Brain microvascular endothelial cell (primary cell): ENCODE measurements around the gene SCAF4.

Source experiments
- DNase-seq: peaks from one replicate; pipeline ENCODE4 v3.0.0-alpha.2; 2020
- H3K27ac ChIP-seq: fragments of 250-450 bp; sonication (Bioruptor Pico); 2 replicates; pipeline ENCODE4 v1.5.1; 2020; ENCODE audit warnings: mild to moderate bottlenecking, moderate library complexity
- H3K27me3 ChIP-seq: fragments of 250-450 bp; sonication (Bioruptor Pico); replicated peaks from 2 replicates; pipeline ENCODE4 v1.5.1; 2020; ENCODE audit warnings: mild to moderate bottlenecking
- H3K36me3 ChIP-seq: fragments of 250-450 bp; sonication (Bioruptor Pico); replicated peaks from 2 replicates; pipeline ENCODE4 v1.5.1; 2020; ENCODE audit warnings: mild to moderate bottlenecking
- H3K4me3 ChIP-seq: 2 replicates; pipeline ENCODE4 v1.5.1; 2011; ENCODE audit warnings: low read depth, mild to moderate bottlenecking, control low read depth, low read length, moderate library complexity
- CTCF ChIP-seq: IDR thresholded peaks from 2 replicates; pipeline ENCODE4 v1.5.1; 2011; ENCODE audit warnings: low read depth, mild to moderate bottlenecking, moderate library complexity, low read length, control low read depth, inconsistent platforms; ENCODE audit errors: missing control alignments
- in situ Hi-C: cut with HindIII; loops from 2 replicates; pipeline ENCODE4 v1.10.0; 2017; ENCODE audit warnings: low sequenced_read_pairs, low pct_ligation_motif_present

SCAF4 gene

GRCh38 chr21:31650930-31651329 is 81.0 kb downstream of the SCAF4 start:
- Histone ChIP-seq H3K27me3 (no peaks in the 10 kb centered on the region), H3K4me3 (no peak overlapping the region), H3K27ac (no peak overlapping the region), H3K36me3 (no peaks in the 10 kb centered on the region)
- DNase-seq = no peak
- in situ Hi-C loops = no loop called here
- no peak for TF ChIP-seq CTCF

DNA sequence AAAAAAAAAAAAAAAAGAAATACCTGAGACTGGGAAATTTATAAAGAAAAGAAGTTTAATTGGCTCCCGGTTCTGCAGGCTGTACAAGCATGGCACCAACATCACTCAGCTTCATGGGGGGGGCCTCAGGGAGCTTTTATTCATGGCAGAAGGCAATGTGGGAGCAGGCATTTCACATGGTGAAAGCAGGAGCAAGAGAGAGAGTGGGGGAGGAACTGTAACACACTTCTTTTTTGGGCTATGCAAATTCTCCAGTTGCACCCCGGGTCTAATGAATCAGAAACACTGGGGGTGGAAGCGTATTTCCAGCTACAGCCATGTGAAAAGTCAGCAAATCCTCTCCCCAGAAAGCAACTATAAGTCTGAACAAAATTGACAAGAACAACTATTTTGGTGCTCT is 84.3 kb downstream of the SCAF4 start:
- Histone ChIP-seq H3K27ac (no peak overlapping the region), H3K36me3 (no peaks in the 10 kb centered on the region), H3K4me3 (no peak overlapping the region), H3K27me3 (no peaks in the 10 kb centered on the region)
- no peak for TF ChIP-seq CTCF
- DNase-seq = no peak
- in situ Hi-C loops = no loop called here

DNA sequence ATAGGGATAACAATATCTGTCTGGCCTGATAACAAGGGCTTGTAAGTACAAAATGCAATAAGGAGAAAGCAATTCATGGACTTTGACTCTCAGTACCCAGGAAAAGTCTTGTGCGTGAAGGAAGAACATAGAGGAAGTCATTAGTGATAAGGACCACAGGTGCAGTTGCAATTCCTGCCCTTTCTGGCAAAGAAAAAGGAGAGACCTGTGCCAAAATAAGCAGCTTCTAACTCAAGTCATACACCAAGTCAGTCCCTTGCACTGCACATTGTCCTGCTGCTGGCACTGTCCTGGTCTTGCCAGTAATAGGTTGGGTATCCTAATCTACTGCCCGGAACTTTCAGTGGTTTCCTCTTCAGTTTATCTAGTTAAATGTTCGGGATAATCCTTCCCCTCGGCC is 87.3 kb downstream of the SCAF4 start:
- in situ Hi-C loops = no loop called here
- TF ChIP-seq CTCF = no peak
- Histone ChIP-seq H3K4me3 (no peak overlapping the region), H3K27ac (no peak overlapping the region), H3K36me3 (no peaks in the 10 kb centered on the region), H3K27me3 (no peaks in the 10 kb centered on the region)
- DNase-seq = no peak

- Histone ChIP-seq H3K4me3 (no peak overlapping the region), H3K36me3 (no peaks in the 10 kb centered on the region), H3K27ac (no peak overlapping the region), H3K27me3 (no peaks in the 10 kb centered on the region)
- no peak for DNase-seq
- in situ Hi-C loops = no loop called here
- TF ChIP-seq CTCF = no peak
Measured at GRCh38 chr21:31641416-31641922, 90.4 kb downstream of the SCAF4 start.

GRCh38 chr21:31636874-31637273 is 95.0 kb downstream of the SCAF4 start:
- no peak for DNase-seq
- in situ Hi-C loops = no loop called here
- H3K4me3 ChIP-seq = no peak overlapping the region

More at GRCh38 chr21:31636874-31637273, 95.0 kb downstream of the SCAF4 start:
- no peak overlapping the region for H3K27ac ChIP-seq
- H3K36me3 ChIP-seq = no peaks in the 10 kb centered on the region
- no peaks in the 10 kb centered on the region for H3K27me3 ChIP-seq
- TF ChIP-seq CTCF = no peak
